NCI-H345 treated with DMSO at 0.1 percent for 48 hours (cell line): ENCODE measurements around the gene CSPG5.
A peak's percentile ranks its signal among the peaks of the same experiment; 100 is the strongest.

Experiments used
- DNase-seq: peaks from one replicate; lab custom pipeline; 2025; ENCODE audit not compliant: unreplicated experiment; lab: John Stamatoyannopoulos, UW

Gene CSPG5

DNA sequence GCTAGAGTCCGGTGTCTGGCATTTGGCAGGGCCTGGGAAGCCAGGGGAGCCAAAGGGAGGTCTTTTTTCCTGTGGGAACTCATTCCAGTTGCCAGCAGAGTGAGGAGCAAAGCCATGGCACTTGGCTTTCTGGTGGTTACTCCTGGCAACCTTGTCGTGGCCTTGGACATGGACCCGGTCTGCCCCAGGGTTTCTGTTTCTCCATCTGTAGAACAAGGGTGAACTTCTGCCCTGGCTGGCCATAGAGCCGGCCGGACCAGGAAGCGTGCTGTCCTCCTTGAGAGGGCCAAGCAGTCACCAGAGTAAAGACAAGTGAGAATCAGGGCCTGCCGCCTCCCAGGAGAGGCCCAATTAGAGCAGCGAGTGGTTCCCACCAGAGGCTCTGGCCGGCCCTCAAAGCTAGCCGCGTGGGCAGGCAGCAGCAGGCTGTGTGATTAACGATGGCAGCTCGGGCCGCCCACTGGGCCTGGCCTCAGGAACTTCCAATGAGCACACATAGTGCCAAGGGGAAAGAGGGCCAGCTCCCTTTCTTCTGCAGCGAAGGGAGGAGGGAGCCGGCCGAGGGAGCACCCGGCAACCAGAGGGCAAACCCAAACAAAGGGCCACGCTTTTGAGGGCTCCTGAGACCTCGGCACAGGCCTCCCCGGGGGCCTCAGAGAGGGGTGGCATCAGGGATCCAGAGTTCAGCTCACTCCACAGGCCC, 36.0 kb downstream of the CSPG5 start:
- no peak for DNase-seq

DNA sequence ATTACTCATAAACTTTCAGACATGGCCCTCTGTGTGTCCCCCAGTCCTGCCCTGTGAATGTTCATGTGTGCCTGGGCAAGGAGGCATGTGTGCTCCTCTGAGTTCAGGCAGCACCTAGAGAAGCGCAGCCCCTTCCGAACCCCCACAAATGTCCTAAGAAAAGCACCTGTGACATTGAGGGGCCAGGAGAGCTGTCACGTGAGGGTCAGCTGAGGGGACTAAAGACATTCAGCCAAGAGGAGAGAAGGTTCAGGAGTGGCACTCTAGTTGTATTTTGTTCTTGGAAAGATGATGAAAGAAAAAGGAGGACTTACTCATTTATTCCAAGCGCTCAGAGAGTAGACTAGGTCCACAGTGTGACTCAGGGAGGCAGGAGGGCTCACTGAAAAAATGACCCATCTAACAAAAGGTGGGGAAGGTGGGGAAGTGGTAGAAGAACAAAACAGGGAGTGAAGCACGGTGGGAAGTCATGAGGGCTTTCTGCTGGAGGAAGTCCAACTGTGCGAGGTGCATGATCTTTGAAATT, 37.0 kb downstream of the CSPG5 start:
- DNase-seq = no peak

DNA sequence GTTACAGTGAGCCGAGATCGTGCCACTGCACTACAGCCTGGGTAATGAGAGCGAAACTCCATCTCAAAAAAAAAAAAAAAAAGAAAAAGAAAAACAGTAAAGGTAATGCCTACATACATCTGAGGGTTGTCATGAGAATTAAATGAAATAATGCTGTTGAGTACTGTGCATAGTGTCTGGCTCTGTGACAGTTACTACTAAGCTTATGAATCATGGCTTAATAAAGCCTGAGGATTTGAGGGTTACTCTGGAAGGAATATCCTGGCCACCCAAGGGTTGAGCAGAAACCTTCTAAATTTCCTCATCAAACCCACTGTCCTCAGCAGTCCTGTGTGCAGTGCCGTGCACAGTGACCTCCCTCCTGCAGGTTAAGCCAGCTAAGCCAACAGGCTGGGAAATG, 38.4 kb downstream of the CSPG5 start:
- no peak for DNase-seq

DNA sequence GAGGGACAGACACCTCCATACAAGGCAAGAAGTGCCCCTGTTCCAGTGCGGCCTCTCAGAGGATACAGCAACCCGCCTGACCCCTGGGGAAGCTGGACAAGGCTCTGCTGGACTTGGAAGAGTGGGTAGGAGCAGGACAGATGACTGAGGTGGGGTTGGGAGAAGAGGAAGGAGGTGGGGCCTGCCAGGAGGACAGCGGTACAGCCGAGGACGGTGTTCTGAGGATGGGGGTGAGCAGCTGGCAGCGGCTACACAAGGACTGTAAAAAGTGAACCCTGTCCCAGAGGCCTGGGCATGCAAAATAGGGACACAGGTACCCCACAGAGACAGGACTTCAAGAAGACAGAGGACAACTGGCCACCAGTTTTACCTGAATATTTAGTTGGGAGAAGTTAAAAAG, 41.7 kb downstream of the CSPG5 start:
- DNase-seq = no peak

DNA sequence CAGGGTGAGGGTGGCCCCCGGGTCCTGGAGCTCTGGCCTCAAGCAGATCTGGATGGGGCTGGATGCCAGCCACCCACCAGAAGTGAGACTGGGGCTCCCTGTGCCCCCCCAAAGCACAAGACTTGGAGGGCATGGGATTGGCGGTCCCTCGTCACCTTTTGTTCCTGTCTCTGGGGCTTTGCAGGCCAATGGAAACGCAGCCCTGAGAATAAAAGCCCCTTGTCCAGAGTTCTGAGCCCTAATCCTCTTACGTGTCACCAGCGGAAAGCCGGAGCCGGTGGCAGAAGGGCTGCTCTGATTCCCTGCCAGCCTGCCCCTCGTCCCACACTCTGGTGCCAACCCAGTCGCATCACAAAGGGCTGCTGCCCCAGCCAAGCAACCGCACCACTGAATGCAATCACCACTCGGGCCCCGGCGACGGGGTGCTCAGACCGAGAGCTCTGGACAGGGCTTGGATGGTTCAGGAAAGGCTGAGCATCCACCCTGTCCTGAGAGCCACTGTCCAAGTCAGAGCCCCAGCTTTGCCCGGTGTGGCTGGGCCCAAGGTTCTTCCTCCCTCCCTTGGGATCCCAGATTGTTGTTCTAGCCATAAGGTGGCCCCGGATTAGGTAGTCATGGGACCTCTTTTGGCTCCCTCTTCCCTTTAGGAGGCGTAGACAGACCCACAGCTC, 42.3 kb downstream of the CSPG5 start:
- DNase-seq = no peak

DNA sequence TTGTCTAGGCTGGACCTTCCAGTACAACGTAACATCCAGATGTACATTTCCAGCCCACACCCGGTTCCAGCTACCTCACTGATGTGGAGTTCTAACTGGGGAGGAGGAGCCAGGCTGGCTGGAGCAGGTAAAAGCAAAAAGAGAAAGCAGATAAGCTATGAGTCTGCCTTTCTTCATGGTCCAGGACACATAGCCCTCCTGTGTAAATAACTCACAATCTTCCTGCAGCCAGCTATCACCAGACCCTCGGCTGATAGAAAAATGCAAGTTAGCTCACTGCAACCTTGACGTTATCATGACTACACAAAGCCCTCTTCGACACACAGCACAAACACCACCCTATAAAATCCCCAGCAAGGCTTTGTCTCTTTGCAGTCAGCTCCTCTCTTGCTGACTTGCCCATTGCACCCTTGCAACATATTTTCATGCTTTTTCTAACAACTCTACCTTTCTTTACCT, 44.6 kb downstream of the CSPG5 start:
- no peak for DNase-seq

DNA sequence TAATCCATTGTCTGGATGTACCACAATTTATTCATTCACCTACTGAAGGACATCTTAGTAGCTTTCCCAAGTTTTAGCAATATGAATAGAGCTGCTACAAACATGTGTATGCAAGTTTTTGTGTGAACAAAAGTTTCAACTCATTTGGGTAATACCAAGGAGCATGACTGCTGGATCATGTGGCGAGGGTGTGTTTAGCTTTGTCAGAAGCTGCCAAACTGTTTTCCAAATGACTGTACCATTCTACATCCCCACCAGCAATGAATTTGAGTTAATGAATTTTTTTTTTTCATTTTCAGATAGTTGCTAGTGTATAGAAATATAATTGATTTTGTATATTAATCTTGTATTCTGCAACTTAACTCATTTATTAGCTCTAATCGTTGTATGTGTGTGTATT, 45.2 kb downstream of the CSPG5 start:
- DNase-seq = no peak

DNA sequence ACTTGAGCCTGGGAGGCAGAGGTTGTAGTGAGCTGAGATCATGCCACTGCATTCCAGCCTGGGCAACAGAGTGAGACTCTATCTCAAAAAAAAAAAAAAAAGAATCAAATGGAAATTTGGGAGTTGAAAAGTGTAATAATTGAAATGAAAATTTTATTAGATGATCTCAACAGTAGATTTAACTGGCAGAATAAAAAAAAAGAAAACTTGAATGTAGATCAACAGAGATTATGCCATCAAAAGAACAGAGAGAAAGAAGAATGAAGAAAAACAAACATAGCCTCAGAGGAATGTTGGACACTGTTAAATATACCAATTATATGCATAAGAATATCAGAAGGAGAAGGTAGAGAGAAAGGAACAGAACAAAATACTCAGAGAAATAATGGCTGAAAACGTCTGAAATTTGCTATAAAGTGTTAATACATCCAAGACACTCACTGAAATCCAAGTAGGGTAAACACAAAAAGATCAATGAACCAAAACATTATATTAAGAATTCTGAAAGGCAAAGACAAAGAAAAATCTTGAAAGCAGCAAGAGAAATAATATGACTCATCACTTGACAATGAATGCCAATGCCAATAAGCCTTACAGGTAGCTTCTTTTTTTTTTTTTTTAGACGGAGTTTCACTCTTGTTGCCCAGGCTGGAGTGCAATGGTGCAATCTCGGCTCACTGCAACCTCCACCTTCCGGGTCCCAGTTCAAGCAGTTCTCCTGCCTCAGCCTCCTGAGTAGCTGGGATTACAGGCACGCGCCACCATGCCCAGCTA, 50.5 kb downstream of the CSPG5 start:
- DNase-seq = no peak

DNA sequence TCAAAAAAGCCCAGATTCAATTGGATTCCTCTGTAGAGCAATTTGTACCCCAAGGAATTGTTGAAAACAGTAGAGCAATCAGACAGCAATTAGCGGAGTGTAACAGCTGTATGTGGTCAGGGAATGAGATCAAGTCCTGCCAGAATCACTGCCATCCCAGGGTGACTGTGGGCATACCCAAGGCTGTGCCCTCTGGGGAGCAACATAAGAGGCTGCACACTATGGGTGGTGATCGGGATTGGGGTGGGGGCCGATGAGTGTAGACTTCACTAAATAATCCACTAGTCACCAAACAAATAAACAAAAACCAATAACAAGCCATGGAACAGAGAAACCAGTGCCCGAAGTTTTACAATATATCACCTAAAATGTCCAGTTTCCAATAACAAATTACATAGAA, 53.0 kb downstream of the CSPG5 start:
- no peak for DNase-seq

DNA sequence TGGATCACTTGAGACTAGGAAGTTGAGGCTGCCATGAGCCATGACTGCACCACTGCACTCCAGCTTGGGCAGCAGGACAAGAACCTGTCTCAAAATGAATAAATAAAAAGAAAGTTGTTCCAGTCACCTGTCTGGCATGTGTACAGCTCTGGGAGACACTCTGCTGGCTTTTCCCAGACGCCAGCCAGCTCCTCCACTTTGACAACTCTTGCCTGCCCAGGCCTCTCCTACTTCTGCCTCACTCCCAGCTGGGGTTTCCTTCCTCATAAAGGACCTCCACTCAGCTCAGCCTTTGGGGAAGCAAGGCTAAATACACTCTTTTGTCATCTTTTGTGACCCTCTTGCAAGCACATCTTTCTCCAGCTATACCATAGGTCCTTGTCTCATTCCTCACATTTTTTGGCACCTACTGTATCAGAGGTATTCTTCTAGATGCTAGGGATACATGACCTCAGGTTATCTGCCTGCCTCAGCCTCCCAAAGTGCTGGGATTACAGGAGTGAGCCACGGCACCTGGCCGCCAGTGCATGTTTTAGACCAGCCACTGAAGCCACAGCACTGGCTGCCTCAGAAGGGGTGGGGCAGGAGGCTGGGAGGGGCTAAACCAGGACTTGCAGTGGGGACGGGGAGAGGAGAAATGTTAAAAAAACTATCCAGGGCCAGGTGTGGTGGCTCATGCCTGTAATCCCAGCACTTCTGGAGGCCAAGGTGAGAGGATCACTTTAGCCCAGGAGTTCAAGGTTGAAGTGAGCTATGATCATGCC, 55.2 kb downstream of the CSPG5 start:
- DNase-seq = no peak

DNA sequence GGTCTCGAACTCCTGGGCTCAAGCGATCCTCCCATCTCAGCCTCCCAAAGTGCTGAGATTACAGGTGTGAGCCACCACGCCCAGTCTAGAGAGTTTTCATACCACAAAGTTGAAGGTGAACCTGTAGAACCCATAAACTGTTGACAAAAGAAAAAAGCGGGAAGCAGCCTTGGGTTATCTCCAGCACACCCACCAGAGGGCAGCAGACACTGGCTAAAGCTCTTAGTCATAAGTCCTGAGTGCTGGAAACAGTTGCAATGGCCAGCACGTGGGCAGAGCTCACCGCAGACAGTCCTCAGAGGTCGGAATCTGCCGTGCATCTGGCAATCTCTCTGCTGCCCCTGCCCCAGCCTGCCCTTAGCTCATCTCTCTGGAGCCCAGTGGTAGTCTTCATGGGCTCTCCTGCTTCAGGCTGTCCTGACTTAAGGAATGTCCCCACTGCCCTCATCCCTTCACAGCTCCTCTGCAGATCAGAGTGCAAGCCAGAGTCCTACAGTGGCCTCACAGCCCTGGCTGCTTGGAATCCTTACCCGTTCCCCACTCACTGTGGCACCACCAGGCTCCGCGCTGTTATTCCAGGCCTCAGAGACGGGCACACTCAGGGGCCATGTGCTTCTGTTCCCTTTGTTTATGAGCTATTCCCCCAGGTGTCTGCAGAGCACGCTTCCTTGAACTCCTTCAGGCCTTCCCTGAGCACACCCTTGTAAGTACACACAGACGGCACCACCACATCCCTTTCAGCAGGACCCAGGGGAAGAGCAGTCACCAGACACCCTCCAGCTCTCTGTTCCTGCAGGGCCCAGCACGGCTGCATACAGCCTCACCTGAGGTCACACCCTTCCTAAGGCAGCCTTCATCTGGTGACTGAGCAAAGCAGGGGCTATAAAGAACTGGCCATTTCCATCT, 56.3 kb downstream of the CSPG5 start:
- peak; percentile 79 for DNase-seq

DNA sequence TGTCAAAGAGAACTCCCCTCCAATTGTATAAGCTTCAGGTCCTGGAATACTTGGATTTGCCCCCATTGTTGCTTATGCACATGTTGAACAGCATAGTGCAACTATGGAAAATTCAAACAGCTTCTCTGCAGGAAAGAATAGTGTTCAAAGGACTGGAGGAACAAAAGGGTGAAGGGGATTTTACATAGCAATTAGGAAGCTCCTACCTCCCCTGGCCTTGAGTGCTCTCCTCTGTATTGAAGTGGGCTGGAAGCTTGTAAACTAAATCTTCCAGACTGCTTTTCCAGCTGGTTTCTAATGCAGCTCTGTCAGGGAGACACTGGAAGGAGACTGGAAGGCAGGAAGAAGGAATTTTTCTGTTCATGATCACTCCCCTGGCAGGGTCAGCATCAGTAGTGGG, 57.9 kb downstream of the CSPG5 start:
- no peak for DNase-seq

DNA sequence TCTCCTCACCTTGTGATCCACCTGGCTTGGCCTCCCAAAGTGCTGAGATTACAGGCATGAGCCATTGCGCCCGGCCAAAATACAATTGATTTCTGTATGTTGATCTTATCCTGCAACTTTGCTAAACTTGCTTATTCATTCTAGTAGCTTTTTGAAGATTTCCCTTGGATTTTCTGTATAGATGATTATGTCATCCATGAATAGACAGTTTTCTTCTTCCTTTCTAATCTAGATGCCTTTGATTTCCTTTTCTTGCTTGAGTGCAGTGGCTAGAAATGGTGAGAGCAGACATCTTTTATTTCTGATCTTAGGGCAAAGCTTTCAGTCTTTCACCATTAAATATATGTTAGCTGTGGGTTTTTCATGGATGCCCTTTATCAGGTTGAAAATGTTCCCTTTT, 60.7 kb downstream of the CSPG5 start:
- no peak for DNase-seq

DNA sequence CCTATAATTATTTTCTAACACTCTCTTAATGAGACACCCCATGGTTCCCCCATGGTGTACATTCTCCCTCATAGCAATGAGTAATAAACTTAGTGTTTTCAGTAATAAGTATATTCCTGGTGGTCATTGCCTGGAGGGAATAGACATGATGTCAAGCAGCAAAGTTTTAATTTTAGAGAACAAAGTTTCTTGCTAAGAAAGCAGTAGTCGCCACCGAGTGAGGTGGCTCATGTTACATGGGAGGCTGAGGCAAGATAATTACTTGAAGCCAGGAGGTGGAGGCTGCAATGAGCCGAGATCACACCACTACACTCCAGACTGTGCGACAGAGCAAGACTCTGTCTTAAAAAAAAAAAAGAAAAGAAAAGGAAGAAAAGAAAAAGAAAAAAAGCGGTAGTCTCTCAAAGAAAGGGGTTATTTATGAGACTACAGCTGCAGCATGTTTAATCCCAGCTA, 62.8 kb downstream of the CSPG5 start:
- DNase-seq = no peak

DNA sequence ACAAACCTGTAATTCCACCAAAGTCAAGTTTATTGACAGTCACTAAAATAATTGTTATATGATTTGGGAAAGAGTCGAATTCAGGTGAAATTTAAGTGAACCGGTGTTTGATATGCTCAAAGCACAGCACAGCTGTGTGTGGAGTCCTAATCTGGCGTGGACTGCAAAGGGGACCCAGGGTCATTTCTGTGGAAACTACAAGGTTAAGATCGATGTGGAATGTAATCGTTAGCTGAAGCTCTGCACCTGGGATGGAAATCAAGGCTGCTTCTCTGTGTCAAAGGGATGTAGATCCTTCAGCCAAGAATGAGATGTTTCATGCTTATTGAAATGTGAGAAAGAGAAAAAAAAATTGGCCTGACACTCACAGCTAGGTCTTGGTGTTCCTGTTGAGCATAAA, 63.6 kb downstream of the CSPG5 start:
- no peak for DNase-seq

DNA sequence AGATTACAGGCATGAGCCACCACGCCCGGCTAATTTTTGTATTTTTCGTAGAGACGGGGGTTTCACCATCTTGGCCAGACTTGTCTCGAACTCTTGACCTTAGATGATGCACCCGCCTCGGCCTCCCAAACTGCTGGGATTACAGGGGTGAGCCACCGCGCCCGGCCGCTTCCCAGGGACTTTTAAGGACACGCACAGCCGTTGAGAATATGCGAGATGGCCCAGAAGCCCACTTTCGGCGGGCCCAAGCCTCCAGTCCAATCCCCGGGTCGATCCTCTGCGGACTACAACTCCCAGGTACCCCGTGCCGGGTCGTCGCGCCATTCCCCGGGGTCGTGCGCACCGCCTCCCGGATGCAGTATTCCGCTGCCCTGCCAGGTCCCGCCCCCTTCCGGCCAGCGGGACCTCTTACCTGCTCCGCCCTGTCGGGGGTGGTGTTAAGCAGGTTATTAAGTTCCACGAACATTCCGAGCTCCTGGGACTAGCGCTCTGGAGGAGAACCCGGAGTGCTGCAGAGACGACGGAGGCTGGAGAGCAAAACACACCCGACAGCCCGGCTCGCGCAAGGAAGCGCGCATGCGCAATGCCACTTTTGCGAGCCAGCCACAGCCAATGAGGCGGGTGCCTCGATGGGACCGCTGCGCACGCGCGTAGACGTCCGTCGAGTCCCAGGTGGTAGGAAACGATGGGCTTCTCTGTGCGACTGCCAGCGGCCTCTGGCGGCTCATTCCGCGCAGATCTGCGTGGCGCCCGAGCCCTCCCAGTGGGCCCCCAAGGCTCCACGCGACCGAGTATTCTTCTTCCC, 65.3 kb downstream of the CSPG5 start, which contains the start of gene ELP6:
ELP6 (minus strand) TSS at position 588 of the 805 bp plus-strand sequence; CDS start at position 466, 122 bp downstream.
- peak; percentile 90 for DNase-seq

DNA sequence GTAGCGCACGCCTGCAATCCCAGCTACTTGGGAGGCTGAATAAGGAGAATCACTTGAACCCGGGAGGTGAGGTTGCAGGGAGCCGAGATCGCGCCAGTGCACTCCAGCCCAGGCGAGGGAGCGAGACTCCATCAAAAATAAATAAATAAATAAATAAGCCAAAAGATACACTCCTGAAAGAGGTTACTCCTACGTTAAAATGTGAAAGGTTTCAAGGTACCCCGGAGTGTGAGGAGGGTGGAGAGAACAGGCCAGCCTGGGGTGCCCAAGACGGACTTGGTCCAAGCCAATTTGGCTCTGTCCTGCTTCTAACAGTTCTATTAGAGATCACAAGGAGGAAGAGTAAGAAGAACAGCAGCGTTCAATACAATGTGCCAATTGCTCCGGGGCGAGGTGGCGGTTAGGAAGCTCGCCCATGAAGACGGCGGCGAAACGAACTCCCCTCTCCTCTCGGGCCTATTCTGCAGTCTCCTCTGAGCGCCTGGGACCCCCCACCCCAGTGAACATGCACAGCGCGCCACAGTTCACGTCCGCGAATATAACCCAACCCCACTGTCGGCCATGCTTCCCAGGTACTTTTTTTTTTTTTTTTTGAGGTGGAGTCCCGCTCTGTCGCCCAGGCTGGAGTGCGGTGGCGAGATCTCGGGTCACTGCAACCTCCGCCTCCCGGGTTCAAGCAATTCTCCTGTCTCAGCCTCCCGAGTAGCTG, 66.1 kb downstream of the CSPG5 start:
- DNase-seq = no peak
